Caco-2 (cell line): ENCODE measurements around the gene PROSER3. TPM values are rescaled to one million over a fixed set of nuclear protein-coding genes. Genes with fewer than 3 reads are reported as not detected.
"Not testable (repeated sequence)": the region's sequence is repeated elsewhere in the genome, so short reads cannot be mapped to it uniquely, and the experiment has no call there.

Experiments
- BruUV-seq: library from RNA; stranded (reverse); fragments of 400-500 nt; replicated peaks from 2 replicates; lab custom pipeline; 2021; lab: Mats Ljungman, UMichigan
- CTCF ChIA-PET: fragments of 300-600 bp; sonication (Branson Sonifier 250); formaldehyde crosslinking; loops from one replicate; lab custom pipeline; 2022; ENCODE audit warnings: antibody characterized with exemption; lab: Charles Lee
- POLR2A ChIA-PET: fragments of 300-600 bp; sonication (Branson Sonifier 250); formaldehyde crosslinking; loops from one replicate; lab custom pipeline; 2022; ENCODE audit warnings: antibody characterized with exemption; lab: Charles Lee
- DNase-seq, 2 experiments: peaks; one replicate each; pipeline versions ENCODE4 v3.0.0 to v3.0.0-alpha.2; 2020 to 2022
- H3K27me3 ChIP-seq: replicated peaks from 2 replicates; pipeline ENCODE4 v1.6.0; 2011; ENCODE audit warnings: low read length; ENCODE audit not compliant: control insufficient read depth, insufficient read depth
- H3K36me3 ChIP-seq: 2 replicates; pipeline ENCODE4 v1.5.1; 2011; ENCODE audit warnings: low read length; ENCODE audit not compliant: control insufficient read depth, insufficient read depth
- H3K4me1 ChIP-seq: fragments of 250-450 bp; sonication (Bioruptor Pico); 2 replicates; pipeline ENCODE4 v1.5.1; 2020; ENCODE audit warnings: mild to moderate bottlenecking
- H3K4me3 ChIP-seq: 2 replicates; pipeline ENCODE4 v1.5.1; 2011; ENCODE audit warnings: low read depth, mild to moderate bottlenecking, control low read depth, low read length
- H3K9me3 ChIP-seq: fragments of 250-450 bp; sonication (Bioruptor Pico); 2 replicates; pipeline ENCODE4 v1.5.1; 2020; ENCODE audit warnings: mild to moderate bottlenecking, moderate library complexity
- H3K27ac Mint-ChIP-seq: one replicate; pipeline ENCODE4 v1.8.0; 2022; ENCODE audit warnings: mixed read lengths; ENCODE audit not compliant: unreplicated experiment
- H3K27me3 Mint-ChIP-seq: one replicate; pipeline ENCODE4 v1.8.0; 2022; ENCODE audit warnings: mixed read lengths; ENCODE audit not compliant: insufficient read depth, unreplicated experiment
- H3K36me3 Mint-ChIP-seq: one replicate; pipeline ENCODE4 v1.8.0; 2022; ENCODE audit warnings: mild to moderate bottlenecking, mixed read lengths; ENCODE audit not compliant: insufficient read depth, unreplicated experiment
- H3K4me1 Mint-ChIP-seq: one replicate; pipeline ENCODE4 v1.8.0; 2022; ENCODE audit warnings: low read depth, mixed read lengths; ENCODE audit not compliant: unreplicated experiment
- H3K4me3 Mint-ChIP-seq: one replicate; pipeline ENCODE4 v1.8.0; 2022; ENCODE audit warnings: mild to moderate bottlenecking, moderate library complexity, mixed read lengths; ENCODE audit not compliant: unreplicated experiment
- H3K9me3 Mint-ChIP-seq: one replicate; pipeline ENCODE4 v1.8.0; 2022; ENCODE audit warnings: mixed read lengths; ENCODE audit not compliant: unreplicated experiment
- CTCF ChIP-seq, 2 experiments: fragments of 200-600 bp in 1 of 2; IDR thresholded peaks; 1 replicate in 1 of 2; 2 replicates in 1 of 2; pipeline versions ENCODE4 v1.5.1 to v1.8.0; 2011 to 2022; ENCODE audit warnings: antibody characterized with exemption in 1 of 2, control low read depth in 1 of 2, inconsistent platforms in 1 of 2, low read depth in 1 of 2, low read length in 1 of 2, mild to moderate bottlenecking in 1 of 2, moderate library complexity in 1 of 2; ENCODE audit not compliant: insufficient read depth in 1 of 2, severe bottlenecking in 1 of 2, unreplicated experiment in 1 of 2
- intact Hi-C: fragments of 100-400 bp; cut with micrococcal nuclease; formaldehyde crosslinking; loops from one replicate; pipeline ENCODE4 v1.10.0; 2022; ENCODE audit not compliant: unreplicated experiment
- total RNA-seq: library from RNA; stranded (reverse); gene quantifications from 2 replicates; pipeline ENCODE4 v1.2.3, GENCODE V29; 2022

Gene PROSER3
- total RNA-seq, 1 experiment from 2014 or later, result 34.6 TPM

GRCh38 chr19:35768082-35768421 lies 10.1 kb downstream of the PROSER3 start:
- Histone ChIP-seq H3K36me3 (no peaks in the 10 kb centered on the region; the same call in 1 of the 2 replicates), H3K27me3 (no peaks in the 10 kb centered on the region), H3K9me3 (no peaks in the 10 kb centered on the region), H3K4me1 (no peaks in the 10 kb centered on the region), H3K4me3 (no peak overlapping the region)
- H3K4me1 Mint-ChIP-seq, result no peaks in the 10 kb centered on the region
- H3K27ac Mint-ChIP-seq, result no peak overlapping the region
- no TSS peak for BruUV-seq
- ChIA-PET CTCF (no interaction called here), POLR2A (no interaction called here)
- H3K4me3 Mint-ChIP-seq, result no peak overlapping the region
- no peak for TF ChIP-seq CTCF (IDR thresholded peaks at IDR 0.05; ENCODE audit: insufficient read depth in 1 of 2, low read depth in 1 of 2, low read length in 1 of 2, severe bottlenecking in 1 of 2, unreplicated experiment in 1 of 2)
- peaks cover 2% of the 10 kb centered on the region for H3K27me3 Mint-ChIP-seq
- intact Hi-C loops, result no loop called here
- no peaks in the 10 kb centered on the region for H3K36me3 Mint-ChIP-seq
- no peak for DNase-seq
- H3K9me3 Mint-ChIP-seq, result no peaks in the 10 kb centered on the region

- POLR2A ChIA-PET, CTCF ChIA-PET: not testable (repeated sequence)
Observed at GRCh38 chr19:35772362-35772761, 14.4 kb downstream of the PROSER3 start.

GRCh38 chr19:35773020-35773806 lies 15.2 kb downstream of the PROSER3 start:
- H3K27ac Mint-ChIP-seq, result no peak overlapping the region
- Histone ChIP-seq H3K4me1 (no peaks in the 10 kb centered on the region), H3K9me3 (no peaks in the 10 kb centered on the region), H3K4me3 (no peak overlapping the region), H3K27me3 (no peaks in the 10 kb centered on the region), H3K36me3 (no peaks in the 10 kb centered on the region)
- H3K4me3 Mint-ChIP-seq, result no peak overlapping the region
- no peaks in the 10 kb centered on the region for H3K9me3 Mint-ChIP-seq
- DNase-seq, result no peak
- CTCF ChIA-PET, result no interaction called here
- POLR2A ChIA-PET, result interaction anchor here (0.5 to 0.8 kb wide), 2 partner anchors 10 to 32 kb away, joined by 3 read pairs; no protein-coding TSS in a partner anchor
- peaks cover 11% of the 10 kb centered on the region for H3K4me1 Mint-ChIP-seq
- no peak for TF ChIP-seq CTCF (IDR thresholded peaks at IDR 0.05; ENCODE audit: insufficient read depth in 1 of 2, low read depth in 1 of 2, low read length in 1 of 2, severe bottlenecking in 1 of 2, unreplicated experiment in 1 of 2)
- peaks cover 5% of the 10 kb centered on the region for H3K27me3 Mint-ChIP-seq
- BruUV-seq, result no TSS peak
- H3K36me3 Mint-ChIP-seq, result peaks cover 13% of the 10 kb centered on the region
- intact Hi-C loops, result no loop called here

More at GRCh38 chr19:35772362-35772761, 14.4 kb downstream of the PROSER3 start:
- H3K4me3 ChIP-seq, H3K9me3 Mint-ChIP-seq, intact Hi-C loops, BruUV-seq, H3K4me1 ChIP-seq, H3K36me3 ChIP-seq, H3K27ac Mint-ChIP-seq, H3K9me3 ChIP-seq, H3K27me3 Mint-ChIP-seq, DNase-seq, H3K4me3 Mint-ChIP-seq, H3K27me3 ChIP-seq: not testable (repeated sequence)
- Mint-ChIP-seq H3K36me3 (peaks cover 13% of the 10 kb centered on the region), H3K4me1 (peaks cover 11% of the 10 kb centered on the region)
